HL-60 (cell line): ENCODE data around the gene LRRC4C.

ENCODE experiments used
- CTCF ChIP-seq: IDR thresholded peaks from one replicate; pipeline ENCODE4 v1.5.1; 2011; ENCODE audit warnings: low read length, control low read depth, inconsistent platforms; ENCODE audit not compliant: insufficient read depth
- GABPA ChIP-seq: IDR thresholded peaks from 2 replicates; pipeline ENCODE4 v1.6.1; 2012; ENCODE audit warnings: low read depth
- POLR2AphosphoS5 ChIP-seq: IDR thresholded peaks from 2 replicates; pipeline ENCODE4 v1.6.1; 2012; ENCODE audit warnings: low read depth
- REST ChIP-seq: IDR thresholded peaks from 2 replicates; pipeline ENCODE4 v1.6.1; 2012; ENCODE audit warnings: low read depth; ENCODE audit not compliant: insufficient replicate concordance
- SPI1 ChIP-seq: IDR thresholded peaks from 2 replicates; pipeline ENCODE4 v1.6.1; 2012; ENCODE audit warnings: low read depth, mild to moderate bottlenecking, borderline replicate concordance

GRCh38 chr11:41074318-41074717 lies 385.1 kb downstream of the LRRC4C start:
- no peak for TF ChIP-seq CTCF
- TF ChIP-seq SPI1, result no peak
- no peak for TF ChIP-seq REST
- no peak for TF ChIP-seq GABPA
- no peak for TF ChIP-seq POLR2AphosphoS5
